ENCODE measurements around the gene SLC45A3.

Gene SLC45A3

DNA sequence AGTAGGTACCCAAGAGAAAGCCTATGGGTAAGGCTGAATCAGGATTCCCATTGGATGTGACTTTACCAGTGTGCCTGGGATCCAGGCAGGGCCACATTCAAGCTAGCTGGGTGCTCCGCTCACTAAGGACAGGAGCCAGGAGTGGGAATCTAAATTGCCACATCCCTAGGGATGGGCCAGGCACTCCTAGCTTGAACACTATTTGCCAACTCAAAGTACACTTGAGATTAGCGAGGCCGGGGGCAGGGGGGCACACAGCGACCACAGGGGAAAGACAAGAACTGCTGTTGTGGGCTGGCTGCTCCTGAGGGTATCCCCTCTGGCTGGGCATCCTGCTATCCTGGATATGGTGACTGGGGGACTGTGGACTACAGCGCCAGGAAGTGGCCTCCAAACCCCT lies 4.3 kb downstream of the SLC45A3 start:
- Histone ChIP-seq H3K9me3 (ENCODE audit: control insufficient read depth, insufficient read depth, low read length) (no peaks in the 10 kb centered on the region), H3K9ac (ENCODE audit: low read depth, low read length) (peak overlapping the region; percentile 38), H3K4me3 (ENCODE audit: low read depth, low read length) (no peak overlapping the region), H3K27me3 (ENCODE audit: control insufficient read depth, insufficient read depth, low read length) (peaks cover 4% of the 10 kb centered on the region), H3K36me3 (ENCODE audit: control insufficient read depth, insufficient read depth, low read length) (no peaks in the 10 kb centered on the region), H3K4me1 (ENCODE audit: control insufficient read depth, insufficient read depth, low read length) (peaks cover 30% of the 10 kb centered on the region)

DNA sequence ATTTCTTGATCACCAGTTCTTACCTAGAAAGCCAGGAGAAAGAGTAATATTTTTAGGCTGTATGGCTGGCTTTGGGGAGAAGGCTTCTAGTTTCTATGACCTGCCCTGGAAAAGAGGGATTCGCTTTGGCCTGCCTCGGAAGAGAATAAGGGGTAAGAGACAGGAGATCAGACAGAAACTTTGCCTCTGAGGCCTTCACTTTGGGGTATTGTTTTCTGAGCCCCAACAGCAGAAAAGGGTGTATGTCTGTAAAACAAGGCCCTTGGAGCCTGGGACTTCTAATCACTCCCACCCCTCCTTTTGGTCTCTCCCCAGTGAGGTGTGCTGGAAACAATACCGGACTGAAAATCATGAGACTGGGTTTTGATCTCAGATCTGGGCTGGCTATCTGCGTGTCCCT lies 5.1 kb downstream of the SLC45A3 start:
- peak overlapping the region; percentile 38 for H3K9ac ChIP-seq (ENCODE audit: low read depth, low read length)
- H3K36me3 ChIP-seq (ENCODE audit: control insufficient read depth, insufficient read depth, low read length): no peaks in the 10 kb centered on the region
- peaks cover 32% of the 10 kb centered on the region for H3K4me1 ChIP-seq (ENCODE audit: control insufficient read depth, insufficient read depth, low read length)
- no peaks in the 10 kb centered on the region for H3K27me3 ChIP-seq (ENCODE audit: control insufficient read depth, insufficient read depth, low read length)
- H3K4me3 ChIP-seq (ENCODE audit: low read depth, low read length): no peak overlapping the region
- no peaks in the 10 kb centered on the region for H3K9me3 ChIP-seq (ENCODE audit: control insufficient read depth, insufficient read depth, low read length)

DNA sequence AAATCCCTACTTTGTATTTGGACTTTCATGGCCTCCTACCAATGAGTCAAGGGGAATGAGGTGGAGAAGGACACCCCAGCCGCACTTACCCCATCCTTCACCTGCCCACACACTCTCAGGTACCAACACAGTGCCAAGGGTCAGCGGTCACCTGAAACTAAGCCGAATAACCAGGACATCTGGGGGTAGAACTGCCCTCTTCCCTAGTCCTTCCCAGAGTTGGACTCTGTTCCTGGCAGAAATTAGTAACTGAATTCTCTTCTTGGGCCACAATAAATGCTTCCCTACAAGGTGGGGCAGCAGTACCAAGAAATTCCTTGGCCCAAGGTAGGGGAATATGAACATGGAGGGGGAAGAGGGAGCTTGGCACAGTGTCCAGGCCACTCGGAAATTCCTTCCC lies 7.3 kb downstream of the SLC45A3 start:
- Histone ChIP-seq H3K27me3 (ENCODE audit: control insufficient read depth, insufficient read depth, low read length) (no peaks in the 10 kb centered on the region), H3K9ac (ENCODE audit: low read depth, low read length) (no peak overlapping the region), H3K4me1 (ENCODE audit: control insufficient read depth, insufficient read depth, low read length) (peaks cover 47% of the 10 kb centered on the region), H3K36me3 (ENCODE audit: control insufficient read depth, insufficient read depth, low read length) (no peaks in the 10 kb centered on the region), H3K4me3 (ENCODE audit: low read depth, low read length) (no peak overlapping the region), H3K9me3 (ENCODE audit: control insufficient read depth, insufficient read depth, low read length) (no peaks in the 10 kb centered on the region)

DNA sequence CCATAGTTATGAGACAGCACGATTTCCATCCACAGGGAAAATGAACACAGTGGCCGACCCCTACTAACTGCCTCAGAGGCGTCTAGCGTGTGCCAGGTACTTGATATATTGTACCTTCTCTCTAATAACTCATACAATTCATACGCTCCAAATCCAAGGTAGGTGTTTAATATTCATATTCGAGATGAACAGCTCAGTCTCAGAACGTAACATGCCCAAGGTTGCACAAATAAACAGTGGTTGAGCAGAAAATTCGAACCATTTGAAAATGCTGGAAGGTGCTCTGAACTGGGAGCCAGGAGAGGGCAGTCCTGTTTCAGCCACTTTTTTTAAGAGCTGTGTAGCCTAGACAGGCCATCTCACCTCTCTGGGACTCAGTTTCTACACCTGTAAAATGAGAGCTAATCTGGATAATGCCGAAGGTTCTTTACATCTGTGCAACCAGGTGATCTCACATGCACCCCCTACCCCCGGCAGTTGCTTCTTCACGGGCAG lies 7.9 kb downstream of the SLC45A3 start:
- Histone ChIP-seq H3K9me3 (ENCODE audit: control insufficient read depth, insufficient read depth, low read length) (no peaks in the 10 kb centered on the region), H3K4me1 (ENCODE audit: control insufficient read depth, insufficient read depth, low read length) (peaks cover 48% of the 10 kb centered on the region), H3K36me3 (ENCODE audit: control insufficient read depth, insufficient read depth, low read length) (no peaks in the 10 kb centered on the region), H3K9ac (ENCODE audit: low read depth, low read length) (no peak overlapping the region), H3K4me3 (ENCODE audit: low read depth, low read length) (no peak overlapping the region), H3K27me3 (ENCODE audit: control insufficient read depth, insufficient read depth, low read length) (no peaks in the 10 kb centered on the region)

DNA sequence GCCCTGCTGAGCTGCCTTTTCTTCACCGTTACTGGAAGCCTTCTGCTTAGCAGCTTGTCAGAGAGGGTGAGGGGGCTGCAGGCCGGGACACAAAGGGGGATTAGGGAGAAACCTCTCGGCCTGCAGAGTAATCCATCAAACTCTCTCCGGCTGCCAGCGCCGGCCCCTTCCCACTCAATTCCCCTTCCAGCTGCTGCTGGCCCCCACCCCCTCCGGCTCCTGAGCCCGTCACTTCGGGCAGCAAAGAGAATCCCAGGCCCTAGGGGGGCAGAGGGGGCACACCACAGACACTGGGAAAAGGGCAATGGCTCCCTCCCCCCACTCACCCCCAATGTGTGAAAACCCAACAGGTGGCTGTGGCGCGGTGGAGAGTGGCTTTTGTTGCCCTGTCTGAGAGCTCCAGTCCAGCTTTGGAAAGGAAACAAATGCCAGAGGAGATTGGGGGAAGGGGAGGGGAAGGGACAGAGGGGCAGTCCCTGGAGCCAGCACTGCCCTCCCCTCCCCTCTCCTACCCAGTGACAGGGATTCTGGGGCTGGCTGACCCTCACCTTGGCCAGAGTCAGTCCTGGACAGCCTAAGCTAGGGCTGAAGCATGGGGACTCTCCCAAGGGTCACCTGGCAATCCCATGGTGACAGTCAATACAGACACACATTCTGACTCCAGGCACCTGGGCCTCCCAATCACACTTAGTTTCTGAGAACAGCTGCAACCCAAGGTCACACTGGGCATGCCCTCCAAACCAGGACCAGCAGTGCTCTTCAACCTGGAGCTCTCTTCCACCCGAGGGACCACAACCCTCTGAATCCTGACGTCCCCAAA lies 9.5 kb downstream of the SLC45A3 start:
- Histone ChIP-seq H3K9me3 (ENCODE audit: control insufficient read depth, insufficient read depth, low read length) (no peaks in the 10 kb centered on the region), H3K27me3 (ENCODE audit: control insufficient read depth, insufficient read depth, low read length) (no peaks in the 10 kb centered on the region), H3K36me3 (ENCODE audit: control insufficient read depth, insufficient read depth, low read length) (no peaks in the 10 kb centered on the region), H3K9ac (ENCODE audit: low read depth, low read length) (peak overlapping the region; percentile 13), H3K4me1 (ENCODE audit: control insufficient read depth, insufficient read depth, low read length) (peaks cover 47% of the 10 kb centered on the region), H3K4me3 (ENCODE audit: low read depth, low read length) (peak overlapping the region; percentile 20)

DNA sequence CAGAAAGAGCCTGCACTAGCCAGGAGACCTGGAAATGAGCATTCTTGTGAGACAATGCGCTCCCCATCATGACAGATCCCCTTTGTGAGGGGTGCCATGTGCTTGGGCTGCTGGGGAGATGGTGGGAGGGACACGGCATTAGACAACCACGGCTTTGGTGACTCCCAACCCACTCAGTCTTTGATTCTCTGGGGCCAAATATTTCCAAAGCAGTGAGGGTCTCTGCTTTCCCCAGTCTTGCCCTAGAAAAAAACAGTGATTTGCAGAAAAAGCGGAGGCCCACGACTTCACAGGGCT lies 10.2 kb downstream of the SLC45A3 start:
- Histone ChIP-seq H3K27me3 (ENCODE audit: control insufficient read depth, insufficient read depth, low read length) (no peaks in the 10 kb centered on the region), H3K9me3 (ENCODE audit: control insufficient read depth, insufficient read depth, low read length) (no peaks in the 10 kb centered on the region), H3K4me3 (ENCODE audit: low read depth, low read length) (peak overlapping the region; percentile 20), H3K4me1 (ENCODE audit: control insufficient read depth, insufficient read depth, low read length) (peaks cover 52% of the 10 kb centered on the region), H3K9ac (ENCODE audit: low read depth, low read length) (peak overlapping the region; percentile 13), H3K36me3 (ENCODE audit: control insufficient read depth, insufficient read depth, low read length) (no peaks in the 10 kb centered on the region)

DNA sequence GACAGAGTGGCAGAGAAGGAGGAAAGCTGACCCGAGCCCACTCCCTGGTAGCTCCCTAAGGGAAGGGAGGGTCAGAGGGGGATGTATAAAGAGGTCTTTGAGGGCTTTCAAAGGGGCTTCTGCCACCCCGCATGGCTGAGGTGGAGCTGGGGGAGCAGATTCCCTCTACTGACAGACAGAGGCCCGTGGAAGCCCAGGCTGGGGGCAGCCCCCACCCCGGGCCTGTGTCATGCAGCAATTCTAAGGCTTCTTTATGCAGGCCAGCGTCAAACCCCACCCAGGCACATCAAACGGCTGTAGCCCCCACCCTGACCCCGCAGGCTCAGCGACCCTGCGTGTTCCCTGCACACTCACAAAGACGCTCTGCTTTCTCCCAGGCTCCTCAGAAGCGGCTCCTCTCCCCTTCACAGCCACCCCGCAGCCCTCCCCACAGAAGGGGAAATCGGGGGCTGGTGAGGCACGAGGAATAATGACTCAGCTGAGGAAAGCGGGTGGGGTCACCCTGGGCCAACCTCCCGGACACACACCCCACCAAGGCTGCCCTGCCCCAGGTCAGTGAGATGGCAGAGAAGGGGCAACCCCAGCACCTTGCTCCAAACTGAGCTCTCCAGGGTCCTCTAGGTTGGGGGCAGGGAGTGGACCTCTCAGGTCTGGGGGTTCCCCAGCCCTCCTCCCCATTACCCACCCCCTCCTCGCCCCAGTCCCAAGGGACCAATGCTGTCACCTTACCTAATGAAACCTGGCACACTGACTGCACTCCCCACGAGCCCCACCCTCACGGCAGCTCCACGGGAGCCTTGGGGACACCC lies 10.8 kb downstream of the SLC45A3 start:
- Histone ChIP-seq H3K9me3 (ENCODE audit: control insufficient read depth, insufficient read depth, low read length) (no peaks in the 10 kb centered on the region), H3K9ac (ENCODE audit: low read depth, low read length) (peak overlapping the region; percentile 5), H3K4me1 (ENCODE audit: control insufficient read depth, insufficient read depth, low read length) (peaks cover 54% of the 10 kb centered on the region), H3K27me3 (ENCODE audit: control insufficient read depth, insufficient read depth, low read length) (no peaks in the 10 kb centered on the region), H3K4me3 (ENCODE audit: low read depth, low read length) (peak overlapping the region; percentile 20), H3K36me3 (ENCODE audit: control insufficient read depth, insufficient read depth, low read length) (no peaks in the 10 kb centered on the region)

DNA sequence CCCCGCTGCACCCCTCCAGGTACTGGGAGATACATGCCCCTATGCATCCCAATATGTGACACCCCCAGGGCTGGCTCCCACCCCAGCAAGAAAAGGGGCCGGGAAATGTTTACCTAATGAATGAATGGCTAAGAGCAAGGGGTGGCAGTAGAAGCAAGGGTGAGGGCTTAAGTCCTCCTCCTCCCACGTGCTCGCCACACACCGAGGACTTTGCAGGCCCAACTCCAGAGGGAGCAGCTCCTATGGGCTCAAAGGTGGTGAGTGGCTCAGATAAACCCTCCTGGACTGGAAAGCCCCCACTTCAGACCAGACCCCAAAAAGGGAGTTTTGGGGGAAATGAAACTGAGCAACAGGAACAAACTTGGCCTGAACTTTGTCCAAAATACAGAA lies 11.4 kb downstream of the SLC45A3 start:
- Histone ChIP-seq H3K4me3 (ENCODE audit: low read depth, low read length) (no peak overlapping the region), H3K9ac (ENCODE audit: low read depth, low read length) (peak overlapping the region; percentile 2), H3K4me1 (ENCODE audit: control insufficient read depth, insufficient read depth, low read length) (peaks cover 54% of the 10 kb centered on the region), H3K9me3 (ENCODE audit: control insufficient read depth, insufficient read depth, low read length) (no peaks in the 10 kb centered on the region), H3K27me3 (ENCODE audit: control insufficient read depth, insufficient read depth, low read length) (no peaks in the 10 kb centered on the region), H3K36me3 (ENCODE audit: control insufficient read depth, insufficient read depth, low read length) (no peaks in the 10 kb centered on the region)

DNA sequence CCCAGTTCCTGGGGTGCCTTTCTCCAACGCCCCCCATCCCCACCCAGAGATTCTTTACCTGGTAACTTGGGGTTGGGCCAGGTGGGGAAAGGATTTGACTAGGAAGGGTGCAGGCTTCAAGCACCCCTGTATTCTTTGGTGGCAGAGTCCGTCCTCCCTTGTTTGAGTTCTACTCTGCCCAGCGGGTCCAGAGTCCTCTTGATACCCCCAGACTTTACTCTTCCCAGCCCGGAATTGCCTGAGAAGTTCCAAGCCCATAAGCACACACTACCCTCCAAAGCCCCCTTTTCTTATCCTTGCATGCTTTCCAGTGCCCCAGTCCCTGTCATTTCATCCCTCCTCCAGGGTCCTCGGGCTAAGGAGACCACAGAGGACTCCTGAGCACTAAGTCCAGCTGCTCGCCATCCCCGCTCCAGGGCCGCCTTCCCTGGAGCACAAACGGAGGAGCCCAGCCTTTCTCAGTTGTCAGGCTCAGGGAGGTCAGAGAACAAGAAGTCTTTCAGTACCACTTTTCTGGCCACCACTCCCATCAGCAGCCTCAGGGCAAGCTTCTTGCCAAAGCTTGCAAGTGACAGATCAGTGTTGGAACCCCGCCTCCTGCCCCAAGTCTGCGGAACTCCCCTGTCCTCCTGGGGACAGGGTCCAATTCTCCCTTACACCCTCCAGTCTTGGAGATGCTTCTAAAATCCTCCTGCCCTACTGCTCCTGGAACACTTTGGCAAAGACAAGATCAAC lies 12.2 kb downstream of the SLC45A3 start:
- peak overlapping the region; percentile 10 for H3K9ac ChIP-seq (ENCODE audit: low read depth, low read length)
- H3K4me3 ChIP-seq (ENCODE audit: low read depth, low read length): no peak overlapping the region
- no peaks in the 10 kb centered on the region for H3K27me3 ChIP-seq (ENCODE audit: control insufficient read depth, insufficient read depth, low read length)
- H3K9me3 ChIP-seq (ENCODE audit: control insufficient read depth, insufficient read depth, low read length): no peaks in the 10 kb centered on the region
- no peaks in the 10 kb centered on the region for H3K36me3 ChIP-seq (ENCODE audit: control insufficient read depth, insufficient read depth, low read length)
- peaks cover 54% of the 10 kb centered on the region for H3K4me1 ChIP-seq (ENCODE audit: control insufficient read depth, insufficient read depth, low read length)

DNA sequence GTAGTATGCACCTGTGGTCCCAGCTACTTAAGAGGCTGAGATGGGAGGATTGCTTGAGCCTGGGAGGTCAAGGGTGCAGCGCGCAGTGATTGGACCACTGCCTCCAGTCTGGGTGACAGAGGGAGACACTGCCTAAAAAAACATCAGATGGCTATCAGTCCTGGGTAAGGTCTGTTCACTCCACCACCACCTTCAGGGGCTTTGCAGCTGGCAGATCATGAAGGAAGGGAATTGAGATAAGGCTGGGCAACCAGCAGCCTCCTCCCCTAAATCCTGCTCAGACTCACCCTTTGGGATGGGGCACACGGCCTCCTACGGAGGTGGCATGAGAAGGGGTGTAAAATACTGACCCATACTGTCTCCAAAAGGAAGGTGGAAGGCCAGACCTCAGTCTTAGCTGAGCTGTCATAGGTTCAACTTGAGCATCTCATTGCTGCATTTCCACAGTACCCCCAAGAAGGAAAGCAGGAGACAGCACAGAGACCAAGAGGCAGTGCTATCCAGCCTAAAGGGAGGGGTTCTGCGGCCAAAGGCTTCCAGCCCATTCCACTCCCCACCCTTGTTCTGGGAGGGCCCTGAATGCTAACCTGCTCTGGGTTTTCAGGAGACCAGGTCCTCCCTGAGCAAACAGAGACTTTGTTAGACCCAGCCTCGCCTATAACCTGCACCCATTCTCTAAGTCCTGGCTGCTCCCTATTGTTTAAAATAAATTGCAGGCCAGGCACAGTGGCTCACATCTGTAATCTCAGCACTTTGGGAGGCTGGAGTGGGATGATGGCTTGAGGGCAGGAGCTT lies 13.7 kb downstream of the SLC45A3 start:
- no peaks in the 10 kb centered on the region for H3K9me3 ChIP-seq (ENCODE audit: control insufficient read depth, insufficient read depth, low read length)
- H3K36me3 ChIP-seq (ENCODE audit: control insufficient read depth, insufficient read depth, low read length): peaks cover 9% of the 10 kb centered on the region
- no peaks in the 10 kb centered on the region for H3K27me3 ChIP-seq (ENCODE audit: control insufficient read depth, insufficient read depth, low read length)
- H3K4me1 ChIP-seq (ENCODE audit: control insufficient read depth, insufficient read depth, low read length): peaks cover 49% of the 10 kb centered on the region
- H3K4me3 ChIP-seq (ENCODE audit: low read depth, low read length): no peak overlapping the region
- peak overlapping the region; percentile 3 for H3K9ac ChIP-seq (ENCODE audit: low read depth, low read length)
